ENCODE data around the gene GALNT16.

Gene GALNT16

DNA sequence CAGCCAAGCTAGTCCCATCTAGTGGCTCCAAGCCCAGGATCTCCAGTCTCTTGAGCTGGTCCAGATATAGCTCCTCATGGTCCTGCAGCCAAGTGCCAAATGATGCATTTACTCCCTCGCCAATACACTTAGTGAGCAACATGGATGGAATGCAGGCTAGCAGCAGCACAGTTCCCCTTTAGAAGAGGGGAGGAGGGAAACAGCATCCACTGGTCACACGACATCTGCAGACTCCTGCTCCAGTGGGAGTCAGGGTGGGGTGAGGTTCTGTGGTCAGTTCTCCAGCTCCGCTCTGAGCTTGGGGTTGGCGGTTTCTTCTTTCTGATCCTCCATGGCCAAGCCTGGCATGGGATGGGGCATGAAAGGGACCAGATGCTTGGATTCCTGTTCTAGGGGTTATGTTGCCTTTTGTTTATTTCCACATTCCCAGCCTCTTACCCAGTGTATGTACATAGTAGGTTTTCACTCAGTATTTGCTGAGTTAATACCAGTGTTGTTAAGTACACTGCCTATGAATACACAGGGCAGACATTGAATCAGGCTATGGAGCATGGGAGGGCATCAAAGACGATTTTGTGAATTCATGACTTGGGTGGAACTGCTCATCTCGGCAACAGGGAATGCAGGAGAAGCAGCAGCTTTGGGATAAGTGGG, 57.3 kb downstream of the GALNT16 start:
- no peak for DNase-seq (ENCODE audit: low read depth)

DNA sequence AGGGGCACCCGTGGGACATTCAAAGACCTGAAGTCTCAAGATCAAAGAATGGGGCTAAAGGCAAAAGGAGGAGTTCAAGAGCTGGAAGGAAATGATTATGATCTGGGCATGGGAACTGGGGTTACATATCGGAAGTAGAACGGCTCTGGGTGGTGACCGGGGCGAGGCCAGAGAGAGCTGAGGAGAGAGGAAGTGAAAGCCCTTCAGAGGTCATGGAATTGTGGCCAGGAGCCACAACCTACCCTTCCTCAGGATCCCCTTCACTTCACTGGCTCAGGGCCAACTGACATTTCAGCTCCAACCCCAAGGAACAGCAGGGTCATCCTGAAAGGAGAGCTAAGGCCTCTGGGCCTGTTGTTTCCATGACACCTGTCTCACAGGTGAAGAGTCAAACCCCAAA, 57.8 kb downstream of the GALNT16 start:
- no peak for DNase-seq (ENCODE audit: low read depth)

DNA sequence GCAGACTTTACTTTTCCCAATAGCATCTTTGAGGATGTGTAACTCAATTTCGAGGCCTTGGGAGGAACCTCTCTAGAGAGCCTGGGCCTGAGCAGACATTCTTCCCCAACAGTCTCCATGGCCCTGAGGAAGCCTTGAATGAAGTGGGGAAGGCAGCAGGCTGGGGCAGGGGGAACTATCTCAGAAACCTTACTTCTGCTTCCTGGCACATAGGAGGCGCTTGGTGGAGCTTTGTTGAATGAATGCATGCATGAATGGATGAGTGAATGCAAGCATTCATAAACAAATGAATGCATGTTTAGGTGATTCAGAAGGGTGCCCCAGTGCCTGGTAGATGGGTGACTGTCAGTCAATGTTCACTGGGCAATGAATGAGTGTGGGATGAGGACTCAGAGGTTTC, 58.3 kb downstream of the GALNT16 start:
- no peak for DNase-seq (ENCODE audit: low read depth)

DNA sequence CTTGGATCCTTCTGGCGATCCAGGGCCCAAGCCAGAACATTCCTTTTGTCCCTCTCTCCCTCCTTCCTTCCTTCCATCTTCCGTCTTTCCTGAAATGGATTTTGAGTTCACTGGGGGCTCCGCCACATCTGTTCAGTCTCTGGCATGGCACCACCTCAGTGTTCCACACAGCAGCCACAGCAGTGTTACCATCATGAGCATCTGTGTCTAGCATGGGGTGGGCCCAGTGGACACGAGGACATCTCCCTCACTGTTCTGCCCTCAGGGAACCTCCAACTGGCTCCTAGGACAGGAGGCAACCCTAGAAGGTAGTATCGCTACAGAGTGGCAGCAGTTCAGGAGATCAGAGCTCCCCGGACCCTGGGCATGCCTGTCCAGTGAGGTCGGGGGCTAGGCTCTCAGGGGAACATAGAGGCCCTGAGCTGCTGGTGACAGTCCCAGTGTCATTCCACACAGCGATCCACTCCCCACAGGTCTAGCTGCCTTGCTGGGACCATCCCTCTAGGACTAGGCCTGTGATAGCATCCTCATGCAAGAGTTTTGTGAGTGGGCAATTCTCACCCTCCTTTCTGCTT, 59.0 kb downstream of the GALNT16 start:
- DNase-seq (ENCODE audit: low read depth) = no peak

DNA sequence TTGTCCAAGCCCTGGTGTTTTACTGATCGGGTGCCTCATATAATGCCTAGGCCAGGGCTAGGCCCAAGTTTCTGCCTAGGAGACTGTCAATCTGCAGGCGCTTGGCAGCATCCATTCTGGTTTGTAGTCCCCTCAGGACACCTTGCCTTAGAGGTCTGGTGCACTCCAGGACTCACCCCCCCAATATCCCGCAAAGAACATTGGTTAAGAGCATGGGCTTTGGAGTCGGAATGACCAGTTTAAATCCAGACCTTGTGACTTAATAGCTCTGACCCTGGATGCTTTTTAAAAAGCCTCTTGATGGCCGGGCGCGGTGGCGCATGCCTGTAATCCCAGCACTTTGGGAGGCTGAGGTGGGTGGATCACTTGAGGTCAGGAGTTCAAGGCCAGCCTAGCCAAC, 60.0 kb downstream of the GALNT16 start:
- DNase-seq (ENCODE audit: low read depth) = no peak

DNA sequence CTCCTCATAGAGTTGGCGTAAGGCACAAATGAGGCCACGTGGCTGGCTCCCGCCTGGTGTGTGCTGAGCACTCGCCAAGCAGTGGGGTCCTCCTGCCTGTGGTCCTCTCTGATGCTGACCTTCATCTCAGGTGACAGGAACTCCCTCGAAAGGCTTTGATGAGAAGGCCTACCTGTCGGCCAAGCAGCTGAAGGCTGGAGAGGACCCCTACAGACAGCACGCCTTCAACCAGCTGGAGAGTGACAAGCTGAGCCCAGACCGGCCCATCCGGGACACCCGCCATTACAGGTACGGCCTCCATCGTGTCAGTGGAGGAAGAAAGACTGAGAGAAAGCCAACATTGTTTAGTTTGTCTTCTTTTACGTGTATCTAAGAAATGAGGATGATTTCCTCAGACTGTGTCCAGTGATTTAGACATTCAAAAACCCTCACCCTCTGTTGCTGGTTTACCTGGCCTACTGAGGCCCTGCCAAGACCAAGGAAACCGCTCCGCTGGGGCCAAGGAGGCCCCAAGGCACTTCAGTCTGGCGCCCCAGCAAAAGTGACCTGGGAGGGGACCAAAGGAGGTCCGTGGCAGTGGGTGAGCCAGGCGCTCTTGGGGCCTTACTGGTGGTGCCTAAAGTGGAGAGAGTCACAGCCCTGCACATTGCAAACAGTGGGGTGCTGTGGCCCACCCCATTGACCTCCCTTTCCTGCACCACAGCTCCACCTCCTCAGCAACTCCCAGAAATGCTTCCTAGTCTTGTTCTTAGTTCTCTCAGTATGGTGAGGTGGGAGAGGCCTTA, 60.8 kb downstream of the GALNT16 start:
- no peak for DNase-seq (ENCODE audit: low read depth)

DNA sequence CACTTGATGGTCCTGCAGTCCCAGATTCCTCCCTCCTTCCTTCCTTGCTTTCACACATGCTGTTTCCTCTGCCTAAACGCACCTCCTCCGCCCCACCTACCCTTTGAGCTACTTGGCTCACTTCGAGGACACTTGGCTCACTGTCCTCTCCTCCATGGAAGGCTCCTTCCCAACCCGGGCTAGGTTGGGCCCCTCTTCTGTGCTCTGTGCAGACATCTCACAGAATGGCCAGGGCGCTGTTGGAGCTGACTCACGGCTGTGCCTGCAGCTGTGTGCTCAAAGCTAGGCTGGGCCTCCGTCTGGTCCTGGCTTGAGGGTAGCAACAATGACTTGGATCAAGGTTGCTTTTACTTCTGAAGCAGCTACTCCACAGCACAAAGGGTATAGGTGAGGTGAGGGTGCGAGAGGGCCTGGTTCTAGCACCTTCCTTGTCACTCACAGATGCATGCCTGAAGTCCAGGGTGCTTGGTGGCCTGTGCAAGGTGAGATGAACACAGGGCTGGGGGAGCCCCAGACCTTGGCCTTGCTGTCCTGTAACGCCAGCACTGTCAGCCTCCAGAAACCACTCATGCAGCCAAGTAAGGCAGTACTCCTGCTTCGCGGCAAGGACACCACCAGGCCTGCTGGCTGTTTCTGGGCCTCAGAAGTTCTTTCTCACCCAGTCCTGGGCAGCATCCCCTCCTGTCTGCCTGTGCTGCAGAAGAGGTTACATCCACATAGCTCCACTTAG, 61.8 kb downstream of the GALNT16 start:
- DNase-seq (ENCODE audit: low read depth) = no peak

DNA sequence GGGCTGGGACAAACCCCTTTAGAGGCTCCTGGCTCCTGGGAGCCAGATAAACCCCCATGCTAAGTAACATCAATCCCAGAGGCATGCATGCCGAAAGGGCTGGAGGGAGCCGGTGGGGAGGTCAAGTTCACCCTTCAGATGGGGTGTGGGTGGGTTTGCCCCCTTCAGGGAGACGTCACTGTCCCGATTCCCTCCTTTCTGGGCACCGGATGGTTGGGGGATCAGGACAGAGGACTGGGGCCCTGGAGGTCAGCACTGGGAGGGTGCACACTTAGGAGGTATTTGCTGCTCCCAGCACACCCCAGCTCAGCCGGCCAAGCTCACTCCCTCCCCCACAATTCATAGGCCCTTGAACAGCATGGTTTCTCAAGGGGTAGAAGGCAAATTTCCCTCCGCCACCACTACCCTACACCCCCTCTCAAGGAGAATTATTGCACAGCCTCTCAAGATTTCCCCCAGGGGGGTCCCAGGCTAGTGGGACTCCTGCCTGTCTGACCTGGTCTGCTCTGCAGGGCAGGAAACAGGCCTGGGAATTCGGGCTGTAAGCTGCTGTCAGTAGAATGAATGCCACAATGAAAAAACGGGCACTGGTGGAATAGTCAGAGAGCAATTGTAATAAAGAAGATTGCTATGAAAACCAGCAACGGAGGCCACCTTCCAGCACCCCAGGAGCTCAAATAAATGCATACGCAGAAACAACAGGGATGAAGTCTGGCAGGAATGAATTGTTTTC, 63.5 kb downstream of the GALNT16 start:
- DNase-seq (ENCODE audit: low read depth) = no peak

DNA sequence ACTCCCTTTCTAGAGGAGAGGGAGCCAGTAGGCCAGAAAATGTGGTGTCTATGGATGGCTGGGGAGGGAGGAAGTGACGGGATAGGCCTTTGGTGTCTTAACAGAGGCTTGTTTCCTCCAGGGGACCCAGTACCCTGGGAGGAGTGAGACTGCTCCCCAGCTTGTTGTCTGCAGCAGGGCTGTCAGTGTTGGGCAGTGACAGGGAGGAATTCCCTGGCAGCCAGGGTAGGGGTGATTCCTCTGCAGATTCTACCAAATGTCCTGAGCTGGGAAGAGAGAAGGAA, 64.0 kb downstream of the GALNT16 start:
- DNase-seq (ENCODE audit: low read depth) = no peak

DNA sequence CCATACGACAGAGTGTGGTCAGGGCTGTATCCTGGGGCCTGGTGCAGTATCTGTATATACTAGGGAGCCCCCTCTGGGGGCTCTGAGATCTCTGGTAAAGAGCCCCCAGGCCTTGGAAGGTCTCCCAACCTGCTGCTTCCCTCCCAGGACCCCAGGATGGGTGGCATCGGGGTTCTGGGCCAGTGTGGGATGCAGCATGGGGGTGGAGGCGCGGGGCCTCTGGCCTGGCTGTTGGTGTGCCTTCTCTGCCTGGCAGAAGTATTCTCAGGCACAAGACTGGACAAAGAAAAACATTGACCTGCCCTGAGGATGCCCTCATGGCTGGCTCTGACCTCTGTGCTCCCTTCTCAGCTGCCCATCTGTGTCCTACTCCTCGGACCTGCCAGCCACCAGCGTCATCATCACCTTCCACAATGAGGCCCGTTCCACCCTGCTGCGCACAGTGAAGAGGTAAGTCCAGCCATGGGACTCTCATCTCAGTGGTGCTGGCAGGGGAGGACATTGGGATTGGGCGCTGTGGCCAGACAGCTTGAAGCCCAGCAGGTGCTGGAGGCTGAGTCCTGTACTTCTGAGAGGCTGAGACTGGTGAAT, 64.5 kb downstream of the GALNT16 start:
- DNase-seq (ENCODE audit: low read depth) = no peak

DNA sequence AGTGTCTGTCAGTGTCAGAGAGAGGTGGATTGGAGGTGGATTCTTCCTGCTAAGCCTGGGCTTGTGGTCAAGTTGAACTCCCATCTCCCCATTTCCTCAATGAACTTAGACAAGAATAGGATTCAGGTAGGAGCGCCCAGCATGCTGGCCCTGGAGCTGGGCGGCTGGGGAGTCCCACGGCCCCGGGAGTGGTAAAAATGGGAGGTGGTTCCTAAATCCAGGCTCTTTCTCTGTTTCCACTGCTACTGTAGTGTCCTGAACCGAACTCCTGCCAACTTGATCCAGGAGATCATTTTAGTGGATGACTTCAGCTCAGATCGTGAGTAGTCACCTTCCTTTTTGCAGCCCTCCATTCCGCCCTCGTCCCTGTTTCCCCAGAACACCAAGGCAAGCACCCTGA, 65.1 kb downstream of the GALNT16 start:
- no peak for DNase-seq (ENCODE audit: low read depth)

DNA sequence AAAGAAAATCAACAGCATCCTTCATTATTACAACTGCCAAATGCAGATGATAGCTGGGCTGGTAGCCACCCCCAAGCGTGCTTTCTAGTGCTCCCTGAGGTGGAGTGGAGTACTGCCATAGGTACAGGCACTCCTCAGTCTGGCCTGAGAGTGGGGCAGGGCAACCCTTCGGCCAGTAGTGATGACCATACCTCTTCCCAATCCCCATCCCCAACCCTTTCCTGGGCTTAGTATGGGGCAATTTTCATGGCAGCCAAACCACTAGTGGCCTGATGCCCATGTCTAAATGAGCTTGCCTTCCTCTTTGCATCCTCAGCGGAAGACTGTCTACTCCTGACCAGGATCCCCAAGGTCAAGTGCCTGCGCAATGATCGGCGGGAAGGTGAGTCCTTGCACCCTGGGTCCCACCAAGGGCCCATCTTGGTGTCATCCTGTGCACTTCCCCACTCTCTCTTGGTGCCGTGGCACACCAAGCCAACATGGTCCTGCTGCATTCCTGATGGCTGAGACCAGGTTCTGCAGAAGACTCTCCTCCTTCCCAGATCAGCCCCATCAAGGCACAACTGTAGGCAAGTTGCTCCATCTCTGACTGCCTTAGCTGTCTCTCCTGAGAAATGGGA, 65.8 kb downstream of the GALNT16 start:
- no peak for DNase-seq (ENCODE audit: low read depth)

DNA sequence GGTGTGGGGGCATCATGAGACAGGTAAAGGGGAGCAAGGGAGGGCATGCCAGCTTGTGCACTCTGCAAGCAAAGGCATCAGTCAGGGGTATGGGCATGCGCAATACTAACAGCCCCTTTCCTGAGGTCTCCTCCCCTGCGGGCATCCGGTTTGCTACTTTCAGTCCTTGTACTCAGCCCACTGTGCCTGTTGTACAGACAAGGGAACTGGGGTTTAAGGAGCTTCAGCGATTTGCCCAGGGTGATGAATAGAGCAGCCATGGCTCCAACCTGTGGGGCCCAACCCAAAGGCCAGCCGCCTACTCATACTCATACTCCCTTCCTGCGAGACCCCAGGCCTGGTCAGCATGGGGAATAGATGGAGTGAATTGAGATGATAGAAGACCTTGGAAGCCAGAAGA, 66.7 kb downstream of the GALNT16 start:
- DNase-seq (ENCODE audit: low read depth) = no peak

DNA sequence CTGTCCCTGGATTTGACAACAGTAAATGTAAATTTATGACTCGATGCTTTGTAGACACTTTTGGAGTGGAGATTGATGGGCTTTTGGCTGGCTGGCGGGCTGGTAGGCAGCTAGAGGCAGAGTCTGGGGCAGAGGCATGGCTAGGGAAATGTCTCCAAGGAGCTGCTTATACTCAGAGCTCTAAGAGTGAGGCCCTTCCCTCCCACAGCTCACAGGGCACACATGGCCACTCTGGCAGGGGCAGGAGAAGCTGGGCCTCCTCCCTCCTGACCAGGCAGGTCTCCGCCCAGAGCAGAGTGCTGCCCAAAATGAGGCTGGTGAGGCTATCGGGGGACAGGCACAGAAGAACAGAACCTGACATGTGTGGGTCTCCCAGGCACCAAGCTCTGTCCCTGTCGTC, 67.5 kb downstream of the GALNT16 start:
- DNase-seq (ENCODE audit: low read depth) = no peak

DNA sequence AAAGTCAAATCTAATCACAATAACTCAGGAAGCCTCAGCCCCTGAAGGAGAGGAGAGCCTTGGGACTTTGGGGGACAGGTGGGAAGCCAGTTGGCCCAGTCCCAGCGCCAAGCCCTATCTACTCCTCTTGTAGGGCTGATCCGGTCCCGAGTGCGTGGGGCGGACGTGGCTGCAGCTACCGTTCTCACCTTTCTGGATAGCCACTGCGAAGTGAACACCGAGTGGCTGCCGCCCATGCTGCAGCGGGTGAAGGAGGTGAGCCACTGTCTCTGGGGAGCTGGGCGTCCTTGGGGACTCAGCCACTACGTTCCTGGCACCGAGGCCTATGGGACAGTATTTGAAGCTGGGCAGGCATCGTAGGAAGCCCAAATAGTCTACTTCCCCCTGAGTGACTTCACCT, 68.4 kb downstream of the GALNT16 start:
- no peak for DNase-seq (ENCODE audit: low read depth)

DNA sequence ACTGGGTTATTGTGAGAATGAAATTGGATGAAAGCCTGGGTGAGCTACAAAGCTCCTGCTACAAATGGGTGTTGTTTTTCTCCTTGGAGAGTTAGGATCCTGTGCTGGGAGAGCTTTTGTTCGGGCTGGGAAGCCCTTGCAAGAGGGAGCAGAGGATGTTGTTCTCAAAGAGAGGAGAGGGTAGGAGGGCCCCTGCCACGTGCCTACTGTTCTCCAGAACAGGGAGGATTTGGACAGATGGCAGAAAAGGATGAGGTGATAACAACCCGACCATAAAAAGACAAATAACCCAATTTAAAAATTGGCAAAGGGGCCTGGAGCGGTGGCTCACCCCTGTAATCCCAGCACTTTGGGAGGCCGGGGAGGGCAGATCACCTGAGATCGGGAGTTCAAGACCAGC, 68.8 kb downstream of the GALNT16 start:
- no peak for DNase-seq (ENCODE audit: low read depth)

DNA sequence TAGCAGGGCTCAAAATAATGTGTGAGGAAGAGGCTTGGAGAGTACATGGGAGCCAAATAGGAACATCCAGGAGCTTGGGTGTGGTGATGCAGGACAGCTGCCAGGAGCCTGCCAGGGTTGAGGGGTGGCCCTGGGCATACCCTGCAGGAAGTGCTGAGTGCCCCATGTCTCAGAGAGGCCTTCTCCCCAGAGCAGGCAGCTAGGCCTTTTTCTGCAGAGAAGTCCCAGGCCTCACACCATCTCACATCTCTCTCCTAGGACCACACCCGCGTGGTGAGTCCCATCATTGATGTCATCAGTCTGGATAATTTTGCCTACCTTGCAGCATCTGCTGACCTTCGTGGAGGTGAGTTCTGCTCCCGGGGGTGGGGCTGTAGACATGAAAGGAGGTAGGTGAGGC, 71.2 kb downstream of the GALNT16 start:
- no peak for DNase-seq (ENCODE audit: low read depth)

DNA sequence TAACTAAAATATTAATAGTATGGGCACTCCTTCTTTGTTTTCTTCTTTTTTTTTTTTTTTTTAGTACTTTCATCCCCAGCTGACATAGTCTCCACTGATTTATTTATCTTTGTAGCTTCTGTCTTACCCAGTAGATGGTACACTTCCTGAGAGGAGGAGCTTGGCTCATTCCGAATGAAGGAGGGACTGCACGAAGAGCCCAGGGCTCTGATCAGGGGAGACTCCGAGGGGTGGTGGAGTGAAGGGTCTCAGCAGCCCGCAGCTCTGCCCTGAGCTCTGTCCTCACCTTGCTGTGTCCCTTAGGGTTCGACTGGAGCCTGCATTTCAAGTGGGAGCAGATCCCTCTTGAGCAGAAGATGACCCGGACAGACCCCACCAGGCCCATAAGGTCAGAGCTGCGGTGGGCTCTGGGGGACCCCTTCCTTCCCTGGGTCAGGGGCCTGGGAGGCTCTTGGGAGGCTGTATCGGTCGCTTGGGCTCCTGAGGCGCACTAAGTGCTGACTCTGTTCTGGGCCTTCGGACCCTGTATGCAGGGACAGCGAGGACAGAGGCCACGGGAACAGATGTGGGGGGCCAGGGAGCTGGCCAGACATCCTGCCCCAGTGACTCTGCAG, 72.9 kb downstream of the GALNT16 start:
- no peak for DNase-seq (ENCODE audit: low read depth)

DNA sequence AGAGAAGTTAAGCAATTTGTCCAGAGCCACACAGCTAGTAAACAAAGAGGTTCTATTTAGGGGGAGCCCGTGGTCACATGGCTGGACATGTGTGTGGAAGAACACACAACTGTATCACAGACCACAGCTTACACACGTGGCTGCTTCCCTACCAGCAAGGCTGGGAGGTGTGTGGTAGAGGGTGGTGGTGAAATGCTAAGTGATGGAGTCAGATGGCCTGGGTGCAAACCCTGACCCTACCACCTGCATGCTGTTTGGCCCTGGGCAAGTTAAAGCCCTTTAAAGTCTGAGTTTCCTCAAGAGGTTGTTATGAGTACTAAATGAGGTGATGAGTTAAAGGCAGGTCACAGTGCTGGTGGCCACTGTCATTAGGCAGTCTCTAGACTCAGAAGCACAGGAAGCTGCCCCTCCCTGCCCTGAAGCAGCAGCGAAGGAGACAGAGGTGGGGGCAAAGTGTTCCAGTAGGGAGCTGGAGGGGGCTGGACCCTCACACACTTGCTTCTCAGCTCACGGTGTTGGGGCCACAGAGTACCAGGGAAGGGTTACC, 73.9 kb downstream of the GALNT16 start:
- no peak for DNase-seq (ENCODE audit: low read depth)

DNA sequence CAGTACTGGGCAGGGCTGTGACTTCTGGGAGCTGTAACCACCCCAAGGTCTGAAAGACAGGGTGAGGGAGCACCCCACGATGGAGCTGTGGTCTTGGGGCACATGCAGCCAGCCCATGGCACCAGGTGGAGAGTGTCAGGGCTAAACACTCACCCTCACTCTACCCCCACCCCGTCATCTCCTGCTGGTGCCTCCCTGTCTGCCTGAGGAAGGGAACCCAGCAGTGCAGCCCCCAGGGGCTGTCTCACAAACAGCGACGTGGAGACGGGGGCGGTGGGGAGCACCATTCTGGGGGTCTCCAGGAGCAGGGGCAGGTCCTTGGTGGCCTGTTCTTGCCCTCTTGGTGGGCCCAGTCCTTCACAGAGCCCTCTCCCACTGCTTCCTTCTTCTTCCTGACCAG, 74.6 kb downstream of the GALNT16 start:
- DNase-seq (ENCODE audit: low read depth) = no peak

DNA sequence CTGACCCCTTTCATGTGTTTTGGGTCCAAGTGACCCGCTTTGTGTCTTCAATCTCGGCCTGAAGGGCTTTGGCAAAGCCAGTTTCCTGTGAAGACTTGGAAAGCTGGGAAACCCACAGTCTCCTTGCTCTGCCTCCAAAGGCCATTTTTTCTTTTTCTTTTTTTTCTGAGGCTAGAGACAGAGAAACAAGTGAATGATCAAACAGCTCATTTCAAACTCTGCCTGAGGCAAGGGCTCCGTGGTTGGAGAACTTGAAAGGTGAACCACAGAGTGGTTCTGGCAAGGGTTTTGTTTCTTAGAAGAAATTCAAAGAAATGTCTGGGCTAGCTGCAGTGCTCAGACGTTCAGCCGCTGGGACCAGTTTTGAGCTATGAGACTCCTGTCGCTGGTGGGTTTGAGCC, 75.4 kb downstream of the GALNT16 start:
- DNase-seq (ENCODE audit: low read depth) = no peak
